Astrocyte of the cerebellum (primary cell): Measurements from ENCODE around the gene PSMC6.
"Not testable (repeated sequence)": the region's sequence is repeated elsewhere in the genome, so short reads cannot be mapped to it uniquely, and the experiment has no call there.

Source experiments
- DNase-seq: peaks from one replicate; pipeline ENCODE4 v3.0.0-alpha.2; 2011; ENCODE audit warnings: low read depth
- H3K4me3 ChIP-seq: 2 replicates; pipeline ENCODE4 v1.5.1; 2011; ENCODE audit warnings: mild to moderate bottlenecking, low read depth, low read length, moderate library complexity
- in situ Hi-C: cut with HindIII; loops from 2 replicates; pipeline ENCODE4 v1.10.0; 2017; ENCODE audit warnings: low sequenced_read_pairs
- TF ChIP-seq, protein P1 (sequence below): IDR thresholded peaks from 2 replicates; pipeline ENCODE4 v1.5.1; 2012; ENCODE audit warnings: low read length, low read depth, moderate library complexity, mild to moderate bottlenecking; ENCODE audit errors: missing control alignments

The PSMC6 gene

DNA sequence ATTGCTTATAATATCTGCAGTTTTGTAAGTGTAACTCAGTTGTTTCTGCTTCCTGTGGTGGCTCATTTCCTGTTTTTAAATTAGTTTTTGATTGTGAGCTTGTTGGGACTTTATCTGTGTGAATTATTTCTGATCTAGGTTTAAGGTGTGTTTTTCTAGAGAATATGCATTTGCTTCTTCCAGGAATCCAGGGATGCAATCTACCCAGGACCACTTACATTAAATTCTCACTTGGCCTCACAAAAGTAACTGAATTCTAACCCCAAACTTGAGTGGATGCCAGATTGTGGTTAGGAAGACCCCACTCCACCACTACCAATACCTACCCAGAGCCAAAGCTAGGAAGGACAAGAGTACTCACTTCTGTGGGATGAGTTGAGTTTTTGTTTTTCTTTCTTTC is 34.9 kb downstream of the PSMC6 start:
- TF ChIP-seq, protein P1, sequence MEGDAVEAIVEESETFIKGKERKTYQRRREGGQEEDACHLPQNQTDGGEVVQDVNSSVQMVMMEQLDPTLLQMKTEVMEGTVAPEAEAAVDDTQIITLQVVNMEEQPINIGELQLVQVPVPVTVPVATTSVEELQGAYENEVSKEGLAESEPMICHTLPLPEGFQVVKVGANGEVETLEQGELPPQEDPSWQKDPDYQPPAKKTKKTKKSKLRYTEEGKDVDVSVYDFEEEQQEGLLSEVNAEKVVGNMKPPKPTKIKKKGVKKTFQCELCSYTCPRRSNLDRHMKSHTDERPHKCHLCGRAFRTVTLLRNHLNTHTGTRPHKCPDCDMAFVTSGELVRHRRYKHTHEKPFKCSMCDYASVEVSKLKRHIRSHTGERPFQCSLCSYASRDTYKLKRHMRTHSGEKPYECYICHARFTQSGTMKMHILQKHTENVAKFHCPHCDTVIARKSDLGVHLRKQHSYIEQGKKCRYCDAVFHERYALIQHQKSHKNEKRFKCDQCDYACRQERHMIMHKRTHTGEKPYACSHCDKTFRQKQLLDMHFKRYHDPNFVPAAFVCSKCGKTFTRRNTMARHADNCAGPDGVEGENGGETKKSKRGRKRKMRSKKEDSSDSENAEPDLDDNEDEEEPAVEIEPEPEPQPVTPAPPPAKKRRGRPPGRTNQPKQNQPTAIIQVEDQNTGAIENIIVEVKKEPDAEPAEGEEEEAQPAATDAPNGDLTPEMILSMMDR = no peak
- no peak overlapping the region for H3K4me3 ChIP-seq
- DNase-seq = no peak
- in situ Hi-C loops = no loop called here

DNA sequence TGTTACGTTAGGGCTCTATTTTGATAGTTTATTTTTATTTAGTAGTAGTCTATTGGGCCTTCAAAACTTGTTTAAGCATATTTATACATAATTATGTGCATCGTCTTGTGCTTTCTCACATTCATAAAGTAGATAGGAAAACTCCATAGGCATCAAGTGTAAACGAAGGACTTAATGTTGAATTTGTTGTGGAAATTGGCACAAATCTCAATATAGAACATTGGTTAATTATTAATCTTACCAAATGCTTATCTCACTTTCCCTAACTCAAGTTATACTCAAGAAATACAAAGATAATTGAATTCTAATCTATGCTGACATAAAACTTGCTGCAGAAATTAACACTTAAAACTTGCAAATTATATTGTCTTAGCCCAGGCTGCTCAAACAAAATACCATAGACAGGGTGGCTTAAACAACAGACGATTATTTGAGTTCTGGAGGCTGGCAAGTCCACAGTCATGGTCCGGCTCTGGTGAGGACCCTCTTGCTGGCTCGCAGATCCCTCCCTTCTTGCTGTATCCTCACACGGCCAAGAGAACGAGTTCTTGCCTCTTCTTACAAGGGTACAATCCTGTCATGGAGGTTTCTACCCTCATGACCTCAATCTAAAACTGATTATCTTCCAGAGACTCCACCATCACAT is 41.8 kb downstream of the PSMC6 start:
- no peak for DNase-seq
- no peak overlapping the region for H3K4me3 ChIP-seq
- in situ Hi-C loops = no loop called here
- TF ChIP-seq, protein P1 = no peak

DNA sequence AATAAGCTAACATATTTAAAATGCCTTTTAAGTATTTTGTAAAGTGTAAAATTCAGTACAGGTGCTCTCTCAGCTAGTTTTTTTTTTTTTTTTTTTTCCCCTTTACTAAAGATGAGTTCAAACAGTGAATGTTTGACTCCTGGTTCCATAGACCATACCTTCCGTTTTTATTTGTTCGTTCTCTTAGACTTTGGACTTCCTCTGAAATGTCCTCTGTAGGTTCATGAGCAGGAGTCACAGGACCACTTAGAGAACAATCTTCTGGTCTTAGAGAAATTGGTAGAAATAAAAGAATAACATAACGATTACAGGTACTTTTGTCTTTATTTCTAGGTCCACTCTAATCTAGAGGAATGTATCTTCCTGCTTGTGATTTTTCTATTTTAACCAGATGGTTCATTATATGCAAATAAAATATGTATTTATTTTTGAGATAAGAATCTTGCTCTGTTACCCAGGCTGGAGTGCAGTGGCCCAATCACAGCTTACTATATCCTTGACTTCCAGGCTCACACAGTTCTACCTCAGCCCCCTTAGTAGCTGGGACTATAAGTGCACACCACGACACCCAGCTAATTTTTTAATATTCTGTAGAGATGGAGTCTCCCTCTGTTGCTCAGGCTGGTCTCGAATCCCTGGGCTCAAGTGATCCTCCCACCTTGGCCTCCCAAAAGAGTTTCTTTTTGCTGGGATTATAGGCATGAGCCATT is 48.8 kb downstream of the PSMC6 start:
- in situ Hi-C loops = no loop called here
- no peak overlapping the region for H3K4me3 ChIP-seq
- TF ChIP-seq, protein P1 = no peak
- no peak for DNase-seq

DNA sequence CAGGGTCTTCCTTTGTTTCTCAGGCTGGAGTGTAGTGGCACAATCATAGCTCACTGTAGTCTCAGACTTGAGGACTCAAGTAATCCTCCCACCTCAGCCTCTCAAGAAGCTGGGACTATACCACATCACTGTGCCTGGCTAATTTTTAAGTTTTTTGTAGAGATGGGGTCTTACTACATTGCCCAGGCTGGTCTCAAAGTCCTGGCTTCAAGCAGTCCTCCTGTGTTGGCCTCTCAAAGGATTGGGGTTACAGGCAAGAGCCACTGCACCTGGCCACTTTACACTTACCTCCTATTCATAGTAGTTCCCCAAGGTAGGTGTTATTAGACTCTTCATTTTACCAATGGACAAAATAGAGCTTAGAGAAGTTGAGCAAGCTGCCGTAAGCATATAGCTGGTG is 52.1 kb downstream of the PSMC6 start:
- TF ChIP-seq, protein P1 = no peak
- no peak overlapping the region for H3K4me3 ChIP-seq
- in situ Hi-C loops = no loop called here
- DNase-seq = no peak

DNA sequence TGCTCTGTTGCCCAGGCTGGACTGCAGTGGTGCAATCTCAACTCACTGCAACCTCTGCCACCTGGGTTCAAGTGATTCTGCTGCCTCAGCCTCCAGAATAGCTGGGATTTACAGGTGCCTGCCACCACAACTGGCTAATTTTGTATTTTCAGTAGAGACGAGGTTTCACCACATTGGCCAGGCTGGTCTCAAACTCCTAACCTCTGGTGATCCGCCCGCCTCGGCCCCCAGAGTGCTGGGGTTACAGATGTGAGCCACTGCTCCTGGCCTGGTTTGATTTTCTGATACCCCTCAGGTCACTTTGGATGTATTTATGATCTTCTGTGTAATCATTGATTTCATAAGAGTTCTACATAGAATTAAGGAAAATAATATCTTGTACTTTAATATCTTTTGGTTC is 55.9 kb downstream of the PSMC6 start:
- in situ Hi-C loops, DNase-seq, H3K4me3 ChIP-seq: not testable (repeated sequence)

DNA sequence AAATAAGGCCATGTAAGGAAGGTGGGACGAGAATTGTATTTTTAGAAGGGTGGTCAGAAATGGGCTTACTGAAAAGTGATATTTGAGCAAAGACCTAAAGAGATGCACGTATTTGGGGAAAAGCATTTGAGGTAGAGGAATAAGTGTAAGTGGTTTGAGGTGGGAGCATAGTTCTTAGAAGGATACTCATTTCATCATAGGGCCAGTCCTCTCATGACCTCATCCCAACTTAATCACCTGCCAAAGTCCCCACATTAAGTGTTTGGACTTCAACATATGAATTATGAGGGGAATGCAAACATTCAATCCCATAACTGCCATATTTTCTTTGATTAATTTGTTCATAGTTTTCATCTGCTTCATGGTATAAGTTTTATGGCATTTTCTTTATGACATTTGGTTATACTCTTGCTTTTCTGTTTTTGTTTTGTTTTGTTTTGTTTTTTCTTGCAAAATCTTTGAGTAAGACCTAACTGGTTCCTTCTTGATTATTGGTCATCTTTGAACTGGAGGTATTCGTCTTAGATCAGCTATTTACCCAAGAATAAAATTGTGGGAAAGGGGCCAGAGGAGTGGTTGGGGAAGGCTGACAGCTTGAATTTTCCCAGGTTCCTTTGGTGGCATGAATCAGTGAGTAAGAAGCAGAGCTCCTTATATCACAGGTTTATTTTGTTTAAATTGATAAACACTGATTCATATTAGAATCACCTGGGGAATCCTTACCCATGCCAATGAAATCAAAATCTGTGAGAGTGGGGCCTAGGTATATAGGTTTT is 60.2 kb downstream of the PSMC6 start:
- DNase-seq = no peak
- TF ChIP-seq, protein P1 = no peak
- in situ Hi-C loops = no loop called here
- no peak overlapping the region for H3K4me3 ChIP-seq

DNA sequence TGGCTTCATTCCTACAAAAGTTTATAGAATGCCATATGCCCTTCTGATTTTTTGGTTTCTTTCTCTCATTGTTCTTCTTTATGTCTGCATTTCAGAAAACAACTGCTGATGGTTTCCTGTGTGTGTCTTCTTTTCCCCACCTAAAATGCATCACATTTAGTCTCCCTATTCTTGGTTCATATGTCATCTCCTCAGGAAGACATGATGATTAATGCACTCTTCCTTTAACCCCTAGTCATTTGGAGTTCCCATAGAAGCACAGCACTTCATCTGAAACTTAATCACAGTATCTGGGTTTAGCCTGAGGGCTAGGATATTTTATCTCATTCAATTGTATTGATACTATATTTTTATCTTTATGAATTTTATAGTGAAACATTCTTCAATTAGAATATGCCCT is 62.9 kb downstream of the PSMC6 start:
- no peak for DNase-seq
- TF ChIP-seq, protein P1 = no peak
- H3K4me3 ChIP-seq = no peak overlapping the region
- in situ Hi-C loops = no loop called here
